ENCODE measurements around the gene HIC1.
A peak's percentile ranks its signal among the peaks of the same experiment; 100 is the strongest.

- peak; percentile 39; the same call in 1 of the 2 replicates for TF ChIP-seq POLR2AphosphoS5 (IDR thresholded peaks at IDR 0.05; ENCODE audit: low read depth, low read length)
- no peak for TF ChIP-seq CTCF (IDR thresholded peaks at IDR 0.05)
- peak in 1 of 2 experiments; percentile 58; a peak in 1 of 4 replicates for TF ChIP-seq REST (IDR thresholded peaks at IDR 0.05; ENCODE audit: insufficient read depth in 1 of 2, low read depth in 2 of 2, low read length in 1 of 2)
- peak; percentile 97 for TF ChIP-seq SIN3A (IDR thresholded peaks at IDR 0.05; ENCODE audit: borderline replicate concordance, insufficient read depth, low read depth, low read length)
- TF ChIP-seq TCF7L2 (IDR thresholded peaks at IDR 0.05; ENCODE audit: low read depth, low read length) = no peak
Measured at GRCh38 chr17:2029911-2030778, 24.8 kb upstream of the HIC1 start, which contains the start of gene DPH1.
